Natural killer cell (primary cell): ENCODE results near the gene SH3PXD2A. TPM values are rescaled to one million over a fixed set of nuclear protein-coding genes. Genes with fewer than 3 reads are reported as not detected.
A peak's percentile ranks its signal among the peaks of the same experiment; 100 is the strongest.

Experiments
- ATAC-seq, 3 donors: fragments of 150-1000 bp in 2 of 3; fragments of 200-7000 bp in 1 of 3; cut with Tn5 transposase; 1 replicate in 1 of 3; 2 replicates in 2 of 3; pipeline ENCODE4 v1.10.0; 2021; ENCODE audit warnings: mild to moderate bottlenecking in 2 of 3, moderate library complexity in 2 of 3
- DNase-seq, 2 donors: peaks; one replicate each; pipeline versions ENCODE4 v3.0.0 to v3.0.0-alpha.2; 2013 to 2021; ENCODE audit warnings: mixed read lengths in 1 of 2
- H3K27ac ChIP-seq: one replicate; pipeline ENCODE4 v1.5.1; 2013; ENCODE audit warnings: mild to moderate bottlenecking, low read length
- H3K27me3 ChIP-seq: one replicate; pipeline ENCODE4 v1.6.1; 2013; ENCODE audit warnings: low read length; ENCODE audit not compliant: control insufficient read depth, insufficient read depth
- H3K36me3 ChIP-seq: one replicate; pipeline ENCODE4 v1.6.1; 2013; ENCODE audit warnings: low read length; ENCODE audit not compliant: control insufficient read depth, insufficient read depth
- H3K4me1 ChIP-seq: one replicate; pipeline ENCODE4 v1.6.1; 2013; ENCODE audit warnings: low read length; ENCODE audit not compliant: control insufficient read depth, insufficient read depth
- H3K4me3 ChIP-seq: one replicate; pipeline ENCODE4 v1.5.1; 2013; ENCODE audit warnings: low read length
- H3K9me3 ChIP-seq: one replicate; pipeline ENCODE4 v1.6.1; 2013; ENCODE audit warnings: low read length; ENCODE audit not compliant: control insufficient read depth, insufficient read depth
- H3K27ac Mint-ChIP-seq, 2 donors: one replicate each; pipeline ENCODE4 v1.8.0; 2022; ENCODE audit warnings: mild to moderate bottlenecking in 2 of 2, mixed read lengths in 2 of 2, moderate library complexity in 1 of 2
- H3K27me3 Mint-ChIP-seq, 2 donors: one replicate each; pipeline ENCODE4 v1.8.0; 2022; ENCODE audit warnings: low read depth in 2 of 2, mixed read lengths in 2 of 2
- H3K36me3 Mint-ChIP-seq: one replicate; pipeline ENCODE4 v1.8.0; 2022; ENCODE audit warnings: mixed read lengths
- H3K4me1 Mint-ChIP-seq, 2 donors: one replicate each; pipeline ENCODE4 v1.8.0; 2022; ENCODE audit warnings: mixed read lengths in 2 of 2
- H3K4me3 Mint-ChIP-seq: one replicate; pipeline ENCODE4 v1.8.0; 2022; ENCODE audit warnings: mild to moderate bottlenecking, moderate library complexity, mixed read lengths
- H3K9me3 Mint-ChIP-seq, 2 donors: one replicate each; pipeline ENCODE4 v1.8.0; 2022; ENCODE audit warnings: mixed read lengths in 2 of 2
- WGBS: methylation state at CpG from one replicate; pipeline ENCODE4 v1.1.7; 2013; ENCODE audit warnings: missing lambda C conversion rate; ENCODE audit not compliant: insufficient coverage; 5-methylcytosine and 5-hydroxymethylcytosine counted together
- intact Hi-C: fragments of 100-400 bp; cut with micrococcal nuclease; formaldehyde crosslinking; loops from one replicate; pipeline ENCODE4 v1.14.2; 2022
- total RNA-seq, 4 donors: library from RNA; stranded (reverse); fragments of 120-200 nt in 1 of 4; gene quantifications; one replicate each; pipeline versions ENCODE4 v1.2.3 to v1.2.4, GENCODE V29; 2013 to 2022
- TF ChIP-seq, protein P1 (sequence below): fragments of 200-600 bp; IDR thresholded peaks from one replicate; pipeline ENCODE4 v1.8.0; 2022; ENCODE audit warnings: antibody characterized with exemption

SH3PXD2A gene
- total RNA-seq, 3 donors from 2014 or later (not counting 1 experiment from before 2014, with no cell fraction given) = 3.3 to 7.0 (median 4.9) TPM

DNA sequence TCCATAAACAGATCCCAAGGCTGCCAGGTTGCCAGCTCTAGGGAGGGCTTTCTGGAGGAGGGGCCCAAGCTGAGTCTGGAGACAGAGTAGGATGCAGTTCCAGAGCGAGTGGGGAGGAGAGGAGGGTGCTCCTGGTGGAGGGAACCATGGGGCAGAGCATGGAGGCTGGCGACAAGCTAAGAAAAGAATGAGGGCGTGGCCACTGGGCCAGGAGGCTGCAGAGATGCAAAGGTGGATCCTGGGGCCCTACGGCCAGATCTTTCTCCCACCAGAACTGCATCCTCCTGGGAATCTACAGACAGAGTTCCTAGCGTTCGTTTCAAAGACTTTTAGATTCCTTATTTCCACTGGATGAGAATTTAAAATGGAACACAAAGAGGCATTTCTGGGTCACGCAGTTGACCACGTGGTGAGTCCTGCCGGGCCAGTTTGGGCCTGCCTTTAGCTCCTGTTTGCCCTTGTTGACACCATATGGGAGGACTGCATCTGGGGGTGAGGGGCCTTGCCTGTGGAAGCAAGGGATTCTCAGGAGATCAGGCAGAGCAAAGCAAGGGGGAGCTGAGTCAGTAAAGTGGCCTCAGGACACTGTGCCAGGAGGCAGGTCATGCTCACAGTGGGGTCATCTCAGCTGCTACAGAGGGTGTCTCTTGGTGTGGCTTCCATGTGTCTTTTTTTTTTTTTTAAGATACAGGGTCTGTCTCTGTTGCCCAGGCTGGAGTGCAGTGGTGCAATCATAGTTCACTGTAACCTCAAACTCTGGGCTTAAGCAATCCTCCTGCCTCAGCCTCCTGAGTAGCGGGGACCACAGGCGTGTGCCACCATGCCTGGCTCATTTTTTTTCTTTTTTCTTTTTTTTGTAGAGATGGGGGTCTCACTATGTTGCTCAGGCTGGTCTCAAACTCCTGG lies 137.8 kb downstream of the SH3PXD2A start:
- no peak overlapping the region for H3K4me3 Mint-ChIP-seq
- 90% methylated on average over 10 of the region's 11 CpGs for WGBS
- no peaks in the 10 kb centered on the region for H3K27me3 ChIP-seq
- H3K9me3 ChIP-seq = no peaks in the 10 kb centered on the region
- H3K36me3 Mint-ChIP-seq = no peaks in the 10 kb centered on the region
- no peaks in the 10 kb centered on the region for H3K27me3 Mint-ChIP-seq
- H3K9me3 Mint-ChIP-seq = no peaks in the 10 kb centered on the region
- no peaks in the 10 kb centered on the region for H3K36me3 ChIP-seq
- TF ChIP-seq, protein P1, sequence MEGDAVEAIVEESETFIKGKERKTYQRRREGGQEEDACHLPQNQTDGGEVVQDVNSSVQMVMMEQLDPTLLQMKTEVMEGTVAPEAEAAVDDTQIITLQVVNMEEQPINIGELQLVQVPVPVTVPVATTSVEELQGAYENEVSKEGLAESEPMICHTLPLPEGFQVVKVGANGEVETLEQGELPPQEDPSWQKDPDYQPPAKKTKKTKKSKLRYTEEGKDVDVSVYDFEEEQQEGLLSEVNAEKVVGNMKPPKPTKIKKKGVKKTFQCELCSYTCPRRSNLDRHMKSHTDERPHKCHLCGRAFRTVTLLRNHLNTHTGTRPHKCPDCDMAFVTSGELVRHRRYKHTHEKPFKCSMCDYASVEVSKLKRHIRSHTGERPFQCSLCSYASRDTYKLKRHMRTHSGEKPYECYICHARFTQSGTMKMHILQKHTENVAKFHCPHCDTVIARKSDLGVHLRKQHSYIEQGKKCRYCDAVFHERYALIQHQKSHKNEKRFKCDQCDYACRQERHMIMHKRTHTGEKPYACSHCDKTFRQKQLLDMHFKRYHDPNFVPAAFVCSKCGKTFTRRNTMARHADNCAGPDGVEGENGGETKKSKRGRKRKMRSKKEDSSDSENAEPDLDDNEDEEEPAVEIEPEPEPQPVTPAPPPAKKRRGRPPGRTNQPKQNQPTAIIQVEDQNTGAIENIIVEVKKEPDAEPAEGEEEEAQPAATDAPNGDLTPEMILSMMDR = no peak
- H3K4me1 Mint-ChIP-seq = no peaks in the 10 kb centered on the region
- ATAC-seq = no peak
- H3K27ac Mint-ChIP-seq = peak overlapping the region in 1 of 2 donors; percentile 27
- DNase-seq = no peak
- H3K4me1 ChIP-seq = no peaks in the 10 kb centered on the region
- intact Hi-C loops = no loop called here
- no peak overlapping the region for H3K27ac ChIP-seq
- no peak overlapping the region for H3K4me3 ChIP-seq

DNA sequence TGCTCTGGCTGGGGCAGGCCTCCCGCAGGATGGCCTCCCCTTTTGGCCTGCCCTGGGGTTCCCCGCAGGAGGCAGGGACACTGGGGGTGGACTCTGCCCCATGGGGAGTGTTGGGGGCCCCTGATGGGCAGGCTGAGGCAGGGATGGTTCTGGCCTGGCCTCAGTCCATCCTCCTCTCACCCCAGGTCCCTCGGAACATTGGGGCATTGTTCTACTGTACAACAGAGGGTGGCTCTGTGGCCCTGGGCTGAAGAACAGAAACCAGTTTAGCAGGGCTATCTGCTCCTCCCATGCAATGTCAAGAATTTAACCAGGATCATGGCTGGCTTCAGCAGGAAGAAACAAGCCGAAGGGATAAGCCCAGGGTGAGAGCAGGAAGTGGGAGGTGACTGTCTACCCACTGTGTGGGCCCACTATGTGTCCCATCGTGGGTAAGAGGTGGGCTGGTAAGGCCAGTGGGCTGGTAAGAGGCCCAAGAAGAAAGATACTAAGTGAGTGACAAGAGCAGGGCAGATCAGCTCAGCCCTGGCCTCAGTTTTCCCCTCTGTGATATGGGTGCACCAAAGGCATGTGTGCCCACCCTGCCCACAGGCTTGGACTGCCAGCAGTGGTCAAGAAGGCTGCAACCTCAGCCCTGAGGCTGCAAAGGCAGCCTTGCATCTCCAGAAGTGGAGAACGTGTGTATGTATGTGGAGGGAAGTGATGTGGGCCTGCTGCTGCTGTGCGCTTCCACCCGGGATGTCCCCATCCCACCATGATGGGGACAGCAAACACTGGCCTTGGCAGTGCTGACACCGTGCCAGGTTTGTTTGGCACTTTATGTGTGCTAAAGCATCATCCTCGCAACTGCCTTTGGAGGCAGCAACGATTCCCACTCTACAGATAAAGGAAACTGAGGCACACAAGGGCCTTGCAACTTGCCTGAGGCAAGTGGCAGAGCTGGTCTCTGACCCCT lies 138.9 kb downstream of the SH3PXD2A start:
- no peak for DNase-seq
- Histone ChIP-seq H3K27ac (no peak overlapping the region), H3K36me3 (no peaks in the 10 kb centered on the region), H3K9me3 (no peaks in the 10 kb centered on the region), H3K4me1 (no peaks in the 10 kb centered on the region), H3K27me3 (no peaks in the 10 kb centered on the region), H3K4me3 (no peak overlapping the region)
- no peak for ATAC-seq
- Mint-ChIP-seq H3K4me3 (no peak overlapping the region), H3K27me3 (no peaks in the 10 kb centered on the region), H3K27ac (peak overlapping the region in 1 of 2 donors; percentile 27), H3K4me1 (no peaks in the 10 kb centered on the region), H3K9me3 (no peaks in the 10 kb centered on the region), H3K36me3 (no peaks in the 10 kb centered on the region)
- intact Hi-C loops = no loop called here
- TF ChIP-seq, protein P1 = no peak
- WGBS = 79% methylated on average over 10 of the region's 11 CpGs

GRCh38 chr10:103715430-103715829 lies 139.9 kb downstream of the SH3PXD2A start:
- ATAC-seq (no peak), DNase-seq (no peak)
- no peaks in the 10 kb centered on the region for H3K36me3 Mint-ChIP-seq
- 98% methylated on average over 7 of the region's 8 CpGs for WGBS
- H3K27ac ChIP-seq = no peak overlapping the region
- H3K9me3 ChIP-seq = no peaks in the 10 kb centered on the region
- H3K36me3 ChIP-seq = no peaks in the 10 kb centered on the region
- H3K4me3 ChIP-seq = no peak overlapping the region
- no peaks in the 10 kb centered on the region for H3K4me1 Mint-ChIP-seq
- no peak overlapping the region for H3K4me3 Mint-ChIP-seq
- no peaks in the 10 kb centered on the region for H3K4me1 ChIP-seq
- H3K27ac Mint-ChIP-seq = no peak overlapping the region
- H3K27me3 ChIP-seq = no peaks in the 10 kb centered on the region
- no peaks in the 10 kb centered on the region for H3K27me3 Mint-ChIP-seq
- intact Hi-C loops = no loop called here
- H3K9me3 Mint-ChIP-seq = no peaks in the 10 kb centered on the region
- TF ChIP-seq, protein P1 = no peak
